Measurements from ENCODE around the gene CRYBG2.
"Not testable (repeated sequence)": the region's sequence is repeated elsewhere in the genome, so short reads cannot be mapped to it uniquely, and the experiment has no call there.

- TF ChIP-seq CTCF, POLR2A (IDR thresholded peaks at IDR 0.05): not testable (repeated sequence)
Observed at GRCh38 chr1:26372611-26373010, 18.7 kb upstream of the CRYBG2 start, which contains the start of gene ZNF683.

All from tibial nerve (tissue), 3 donors.